ENCODE data around the gene SLIT3. TPM values are rescaled to one million over a fixed set of nuclear protein-coding genes. Genes with fewer than 3 reads are reported as not detected.

SLIT3 gene
- total and polyA plus RNA-seq, 2 donors (not counting 3 experiments of a cell fraction or from before 2014, with no cell fraction given) = 0.90 to 1.0 TPM

GRCh38 chr5:168772316-168772961 is 528.5 kb downstream of the SLIT3 start:
- Histone ChIP-seq H2AFZ (ENCODE audit: low read depth, low read length) (no peak overlapping the region), H3K9ac (replicated peaks; ENCODE audit: extremely low read depth, insufficient read depth, low read length) (no peak overlapping the region), H3K9me1 (replicated peaks; ENCODE audit: control insufficient read depth, extremely low read depth, insufficient read depth, low read length) (no peaks in the 10 kb centered on the region), H3K9me3 (replicated peaks; ENCODE audit: control insufficient read depth, insufficient read depth, low read length) (no peaks in the 10 kb centered on the region), H3K27ac (ENCODE audit: insufficient read depth, low read depth, low read length) (no peak overlapping the region), H3K27me3 (ENCODE audit: control insufficient read depth in 2 of 2, insufficient read depth in 2 of 2, low read length in 2 of 2) (no peaks in the 10 kb centered on the region), H3K4me1 (ENCODE audit: control insufficient read depth, extremely low read depth, insufficient read depth, low read length) (no peaks in the 10 kb centered on the region), H3K4me2 (ENCODE audit: insufficient read depth, low read length) (no peak overlapping the region), H3K36me3 (ENCODE audit: control insufficient read depth in 2 of 2, extremely low read depth in 1 of 2, insufficient read depth in 2 of 2, low read length in 2 of 2) (no peaks in the 10 kb centered on the region), H3K4me3 (replicated peaks in 1 of 3; ENCODE audit: insufficient read depth in 1 of 3, low read depth in 1 of 3, low read length in 3 of 3) (no peak overlapping the region), H3K79me2 (ENCODE audit: control insufficient read depth, insufficient read depth, low read length) (no peaks in the 10 kb centered on the region), H4K20me1 (replicated peaks; ENCODE audit: control insufficient read depth, extremely low read depth, insufficient read depth, low read length) (no peaks in the 10 kb centered on the region)
- BruUV-seq (replicated peaks) = no TSS peak
- FAIRE-seq (no peak), DNase-seq (ENCODE audit: low read depth, low spot score) (no peak)
- POLR2A ChIA-PET = no interaction called here
- TF ChIP-seq, protein P1, sequence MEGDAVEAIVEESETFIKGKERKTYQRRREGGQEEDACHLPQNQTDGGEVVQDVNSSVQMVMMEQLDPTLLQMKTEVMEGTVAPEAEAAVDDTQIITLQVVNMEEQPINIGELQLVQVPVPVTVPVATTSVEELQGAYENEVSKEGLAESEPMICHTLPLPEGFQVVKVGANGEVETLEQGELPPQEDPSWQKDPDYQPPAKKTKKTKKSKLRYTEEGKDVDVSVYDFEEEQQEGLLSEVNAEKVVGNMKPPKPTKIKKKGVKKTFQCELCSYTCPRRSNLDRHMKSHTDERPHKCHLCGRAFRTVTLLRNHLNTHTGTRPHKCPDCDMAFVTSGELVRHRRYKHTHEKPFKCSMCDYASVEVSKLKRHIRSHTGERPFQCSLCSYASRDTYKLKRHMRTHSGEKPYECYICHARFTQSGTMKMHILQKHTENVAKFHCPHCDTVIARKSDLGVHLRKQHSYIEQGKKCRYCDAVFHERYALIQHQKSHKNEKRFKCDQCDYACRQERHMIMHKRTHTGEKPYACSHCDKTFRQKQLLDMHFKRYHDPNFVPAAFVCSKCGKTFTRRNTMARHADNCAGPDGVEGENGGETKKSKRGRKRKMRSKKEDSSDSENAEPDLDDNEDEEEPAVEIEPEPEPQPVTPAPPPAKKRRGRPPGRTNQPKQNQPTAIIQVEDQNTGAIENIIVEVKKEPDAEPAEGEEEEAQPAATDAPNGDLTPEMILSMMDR (IDR thresholded peaks at IDR 0.05; ENCODE audit: extremely low read depth in 1 of 2, insufficient read depth in 1 of 2, low read depth in 1 of 2, low read length in 2 of 2) = no peak
- no peak for TF ChIP-seq JUN (IDR thresholded peaks at IDR 0.05; ENCODE audit: borderline replicate concordance, insufficient read depth, insufficient read length, low read depth)
- TF ChIP-seq FOS (IDR thresholded peaks at IDR 0.05; ENCODE audit: borderline replicate concordance, insufficient read depth, low read length) = no peak
- no peak for TF ChIP-seq MAX (IDR thresholded peaks at IDR 0.05; ENCODE audit: insufficient read depth, insufficient read length)
- TF ChIP-seq POLR2AphosphoS5 (IDR thresholded peaks at IDR 0.05; ENCODE audit: insufficient read depth, low read depth, low read length) = no peak
- no peak for TF ChIP-seq EZH2 (IDR thresholded peaks at IDR 0.05; ENCODE audit: borderline replicate concordance, low read depth, low read length, severe bottlenecking)
- TF ChIP-seq GATA2 (IDR thresholded peaks at IDR 0.05; ENCODE audit: insufficient read depth, insufficient read length, low read depth, low read length) = no peak
- TF ChIP-seq POLR2A (IDR thresholded peaks at IDR 0.05; ENCODE audit: low read depth, low read length) = no peak
- TF ChIP-seq MYC (IDR thresholded peaks at IDR 0.05; ENCODE audit: low read depth, low read length) = no peak
- CTCF ChIA-PET = no interaction called here
- intact Hi-C loops (cut with micrococcal nuclease) (no loop called here), dilution Hi-C loops (cut with MboI; ENCODE audit: extremely low pct_ligation_motif_present, low sequenced_read_pairs) (no loop called here)
